GM06990 (cell line): ENCODE data around the gene OIP5.
"Not testable (repeated sequence)": the region's sequence is repeated elsewhere in the genome, so short reads cannot be mapped to it uniquely, and the experiment has no call there.

Experiments used
- DNase-seq: peaks from one replicate; pipeline ENCODE4 v3.0.0-alpha.2; 2011; ENCODE audit not compliant: insufficient read length; ENCODE audit errors: extremely low read depth
- H3K27me3 ChIP-seq: replicated peaks from 2 replicates; pipeline ENCODE4 v1.6.0; 2011; ENCODE audit warnings: low read length; ENCODE audit not compliant: control insufficient read depth, insufficient read depth
- H3K36me3 ChIP-seq: 2 replicates; pipeline ENCODE4 v1.5.1; 2011; ENCODE audit warnings: low read length; ENCODE audit not compliant: control insufficient read depth, insufficient read depth
- H3K4me3 ChIP-seq: replicated peaks from 2 replicates; pipeline ENCODE4 v1.5.1; 2011; ENCODE audit warnings: low read depth, mild to moderate bottlenecking, control low read depth, low read length
- TF ChIP-seq, protein P1 (sequence below): IDR thresholded peaks from 2 replicates; pipeline ENCODE4 v1.5.1; 2011; ENCODE audit warnings: low read length, control low read depth, mild to moderate bottlenecking, inconsistent platforms; ENCODE audit not compliant: insufficient read depth, poor library complexity, severe bottlenecking

Gene OIP5

DNA sequence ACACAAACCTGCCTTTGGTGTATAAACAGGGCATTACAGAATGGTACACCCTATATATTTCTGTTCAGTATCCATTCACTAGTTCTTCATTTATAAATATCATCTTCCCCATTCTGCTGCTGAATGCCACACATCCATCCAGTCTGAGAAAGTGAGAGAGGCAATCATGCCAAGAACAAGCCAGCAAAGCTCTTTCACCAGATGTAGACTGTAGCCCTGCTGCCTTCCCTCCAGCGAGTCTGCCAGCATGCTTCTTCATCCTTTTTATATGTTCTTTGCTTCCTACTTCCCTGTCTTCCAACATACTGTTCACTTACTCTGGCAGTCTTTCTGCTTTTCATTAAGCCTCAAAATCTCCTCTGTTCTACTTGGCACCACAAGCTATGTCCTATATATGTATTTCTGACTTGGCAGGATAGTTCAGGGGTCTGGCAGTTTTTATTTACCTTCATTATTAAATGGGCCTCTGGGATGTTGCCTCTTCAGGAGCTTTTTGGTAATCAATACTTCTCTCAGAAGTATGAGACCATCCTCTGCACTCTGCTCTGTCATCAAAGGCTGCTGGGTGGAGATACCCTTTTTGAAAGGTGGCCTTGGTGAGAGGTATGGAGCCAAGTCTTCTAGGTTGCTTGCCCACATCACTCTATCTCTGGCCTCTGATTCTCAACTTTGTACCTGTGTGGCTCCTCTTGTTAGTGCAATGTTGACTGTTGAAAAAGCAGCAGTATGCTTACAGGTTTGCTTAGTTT, 52.7 kb downstream of the OIP5 start:
- Histone ChIP-seq H3K27me3 (no peaks in the 10 kb centered on the region), H3K36me3 (no peaks in the 10 kb centered on the region; the same call in 1 of the 2 replicates), H3K4me3 (no peak overlapping the region)
- DNase-seq: no peak
- TF ChIP-seq, protein P1, sequence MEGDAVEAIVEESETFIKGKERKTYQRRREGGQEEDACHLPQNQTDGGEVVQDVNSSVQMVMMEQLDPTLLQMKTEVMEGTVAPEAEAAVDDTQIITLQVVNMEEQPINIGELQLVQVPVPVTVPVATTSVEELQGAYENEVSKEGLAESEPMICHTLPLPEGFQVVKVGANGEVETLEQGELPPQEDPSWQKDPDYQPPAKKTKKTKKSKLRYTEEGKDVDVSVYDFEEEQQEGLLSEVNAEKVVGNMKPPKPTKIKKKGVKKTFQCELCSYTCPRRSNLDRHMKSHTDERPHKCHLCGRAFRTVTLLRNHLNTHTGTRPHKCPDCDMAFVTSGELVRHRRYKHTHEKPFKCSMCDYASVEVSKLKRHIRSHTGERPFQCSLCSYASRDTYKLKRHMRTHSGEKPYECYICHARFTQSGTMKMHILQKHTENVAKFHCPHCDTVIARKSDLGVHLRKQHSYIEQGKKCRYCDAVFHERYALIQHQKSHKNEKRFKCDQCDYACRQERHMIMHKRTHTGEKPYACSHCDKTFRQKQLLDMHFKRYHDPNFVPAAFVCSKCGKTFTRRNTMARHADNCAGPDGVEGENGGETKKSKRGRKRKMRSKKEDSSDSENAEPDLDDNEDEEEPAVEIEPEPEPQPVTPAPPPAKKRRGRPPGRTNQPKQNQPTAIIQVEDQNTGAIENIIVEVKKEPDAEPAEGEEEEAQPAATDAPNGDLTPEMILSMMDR: no peak

DNA sequence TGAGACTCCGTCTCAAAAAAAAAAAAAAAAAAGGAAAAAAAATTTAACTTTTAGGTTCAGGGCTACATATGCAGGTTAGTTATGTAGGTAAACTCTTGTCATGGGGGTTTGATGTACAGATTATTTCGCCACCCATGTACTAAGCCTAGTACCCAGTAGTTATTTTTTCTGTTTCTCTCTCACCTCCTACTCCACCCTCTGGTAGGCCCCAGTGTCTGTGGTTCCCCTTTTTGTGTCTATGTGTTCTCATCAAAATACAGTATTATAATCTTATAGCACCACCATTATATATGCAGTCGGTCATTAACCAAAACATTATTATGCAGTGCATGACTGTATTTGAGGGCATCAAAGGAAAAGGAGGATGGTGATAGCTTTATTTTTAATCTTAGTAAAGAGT, 54.1 kb downstream of the OIP5 start:
- H3K27me3 ChIP-seq: no peaks in the 10 kb centered on the region
- no peaks in the 10 kb centered on the region; the same call in 1 of the 2 replicates for H3K36me3 ChIP-seq
- no peak for DNase-seq
- H3K4me3 ChIP-seq: no peak overlapping the region
- TF ChIP-seq, protein P1: no peak

DNA sequence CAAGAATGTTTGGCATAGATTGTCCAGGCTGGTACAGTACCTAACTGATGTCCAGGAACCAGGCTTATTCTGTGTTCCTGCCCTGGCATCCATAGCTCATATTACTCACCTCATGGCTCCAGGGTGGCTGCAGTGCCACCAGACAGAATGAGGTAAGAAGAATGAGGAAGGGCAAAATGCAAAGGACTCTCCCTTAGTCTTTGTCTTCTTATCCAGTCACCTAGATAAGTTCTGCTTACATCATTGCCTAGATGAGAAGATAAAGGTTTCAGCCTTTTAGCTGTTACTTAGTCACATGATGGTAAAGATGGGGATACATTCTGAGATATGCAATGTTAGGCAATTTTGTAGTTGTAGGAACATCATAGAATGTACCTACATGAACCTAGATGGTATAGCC, 55.6 kb downstream of the OIP5 start:
- Histone ChIP-seq H3K27me3 (no peaks in the 10 kb centered on the region), H3K36me3 (no peaks in the 10 kb centered on the region; the same call in 1 of the 2 replicates), H3K4me3 (no peak overlapping the region)
- TF ChIP-seq, protein P1: no peak
- no peak for DNase-seq

DNA sequence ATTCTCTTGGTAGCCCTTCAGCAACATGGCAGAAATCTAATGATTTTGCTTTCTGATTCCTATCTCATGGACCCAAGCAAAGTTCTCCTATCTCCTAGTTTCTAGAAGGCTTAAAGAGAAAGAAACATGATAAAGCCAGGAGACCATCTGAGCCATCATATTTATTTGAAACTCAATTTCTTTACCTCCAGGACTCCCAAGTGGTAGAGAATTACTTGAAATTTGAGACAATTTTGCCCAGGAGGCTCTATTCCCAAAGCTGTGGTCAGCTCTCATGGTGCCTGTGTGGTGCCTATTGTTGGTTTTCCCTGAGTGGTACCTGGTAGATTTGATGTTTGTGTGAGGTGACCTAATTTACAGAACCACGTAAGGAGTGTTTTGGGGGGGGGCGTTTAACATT, 62.5 kb downstream of the OIP5 start:
- TF ChIP-seq, protein P1: no peak
- Histone ChIP-seq H3K27me3 (no peaks in the 10 kb centered on the region), H3K36me3 (peaks cover 2% of the 10 kb centered on the region; the same call in 1 of the 2 replicates), H3K4me3 (no peak overlapping the region)
- DNase-seq: no peak

DNA sequence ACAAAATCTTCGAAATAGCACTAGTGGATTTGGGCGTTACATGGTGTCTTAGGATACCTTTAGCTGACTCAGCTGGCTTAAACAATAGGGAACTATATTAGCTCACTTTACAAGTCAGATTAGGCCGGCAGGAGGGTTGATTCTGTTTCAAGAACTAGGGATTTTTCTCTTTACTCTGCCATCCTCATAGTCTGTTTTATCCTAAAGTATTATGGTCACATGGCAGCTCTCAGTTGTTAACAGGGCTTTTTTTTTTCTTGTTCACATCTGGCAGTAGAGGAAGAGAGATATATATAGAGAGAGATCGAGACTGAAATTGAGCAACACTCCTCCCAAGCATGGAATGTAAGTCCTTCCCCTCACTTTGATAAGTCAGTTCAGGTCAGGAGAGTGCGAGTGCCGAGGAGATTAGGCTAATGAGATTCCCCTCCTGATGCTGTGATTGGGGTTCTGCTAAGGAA, 68.5 kb downstream of the OIP5 start:
- Histone ChIP-seq H3K36me3 (peaks cover 5% of the 10 kb centered on the region), H3K4me3 (no peak overlapping the region), H3K27me3 (no peaks in the 10 kb centered on the region)
- DNase-seq: no peak
- TF ChIP-seq, protein P1: no peak

DNA sequence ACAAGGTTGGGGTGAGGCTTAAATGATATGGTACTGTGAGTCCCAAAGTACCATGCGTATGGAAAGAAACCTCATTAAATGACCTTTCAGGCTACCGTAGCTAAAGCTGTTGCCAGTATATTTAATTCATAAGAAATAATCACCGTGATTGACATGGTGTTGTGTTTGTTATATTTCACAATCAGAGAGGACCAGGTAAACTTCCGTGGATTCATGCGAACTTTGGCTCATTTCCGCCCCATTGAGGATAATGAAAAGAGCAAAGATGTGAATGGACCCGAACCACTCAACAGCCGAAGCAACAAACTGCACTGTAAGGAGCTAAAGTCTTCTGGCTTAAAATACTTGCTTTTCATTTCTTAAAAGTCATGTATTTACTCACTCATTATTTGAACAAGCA, 69.8 kb downstream of the OIP5 start:
- no peak for DNase-seq
- Histone ChIP-seq H3K27me3 (no peaks in the 10 kb centered on the region), H3K36me3 (peaks cover 5% of the 10 kb centered on the region), H3K4me3 (no peak overlapping the region)
- TF ChIP-seq, protein P1: no peak

DNA sequence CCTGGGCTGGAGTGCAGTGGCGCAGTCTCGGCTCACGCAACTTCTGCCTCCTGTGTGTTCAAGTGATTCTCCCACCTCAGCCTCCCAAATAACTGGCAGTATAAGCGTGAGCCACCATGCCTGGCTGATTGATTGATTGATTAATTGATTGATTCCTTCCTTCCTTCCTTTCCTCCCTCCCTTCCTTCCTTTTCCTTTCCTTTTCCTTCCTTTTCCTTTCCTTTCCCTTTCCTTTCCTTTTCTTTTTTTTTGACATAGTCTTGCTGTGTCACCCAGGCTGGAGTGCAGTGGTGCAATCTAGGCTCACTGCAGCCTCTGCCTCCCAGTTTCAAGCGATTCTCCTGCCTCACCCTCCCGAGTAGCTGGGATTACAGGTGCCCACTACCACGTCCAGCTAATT, 71.5 kb downstream of the OIP5 start:
- not testable (repeated sequence) for H3K4me3 ChIP-seq, H3K27me3 ChIP-seq, H3K36me3 ChIP-seq, DNase-seq
